Sigmoid colon (tissue), 7 donors: Measurements from ENCODE around the gene FOXRED1. TPM values are rescaled to one million over a fixed set of nuclear protein-coding genes. Genes with fewer than 3 reads are reported as not detected.
A peak's percentile ranks its signal among the peaks of the same experiment; 100 is the strongest.

Experiments used
- DNase-seq: peaks from one replicate; pipeline ENCODE4 v3.0.0-alpha.2; 2019
- H3K27ac ChIP-seq, 4 donors: fragments of 200-600 bp; sonication (generic); one replicate each; pipeline ENCODE4 v1.5.1; 2016 to 2019; ENCODE audit warnings: mild to moderate bottlenecking in 1 of 4
- H3K27me3 ChIP-seq, 3 donors: fragments of 200-600 bp; sonication (generic); one replicate each; pipeline ENCODE4 v1.5.1; 2019; ENCODE audit warnings: mild to moderate bottlenecking in 1 of 3
- H3K36me3 ChIP-seq, 4 donors: fragments of 200-600 bp; sonication (generic); one replicate each; pipeline ENCODE4 v1.5.1; 2016 to 2019
- H3K4me1 ChIP-seq, 4 donors: fragments of 200-600 bp; sonication (generic); one replicate each; pipeline ENCODE4 v1.5.1; 2017 to 2019
- H3K4me3 ChIP-seq, 4 donors: fragments of 200-600 bp; sonication (generic); one replicate each; pipeline ENCODE4 v1.5.1; 2017 to 2019; ENCODE audit warnings: mild to moderate bottlenecking in 2 of 4, moderate library complexity in 1 of 4
- H3K9me3 ChIP-seq, 4 donors: fragments of 200-600 bp in 3 of 4; sonication (generic) in 3 of 4; one replicate each; pipeline versions ENCODE4 v1.5.1 to v1.6.1; 2013 to 2019
- EP300 ChIP-seq, 4 donors: sonication (generic); formaldehyde crosslinking; IDR thresholded peaks; one replicate each; pipeline ENCODE4 v1.6.1; 2017; ENCODE audit warnings: antibody characterized with exemption in 4 of 4
- POLR2A ChIP-seq, 2 donors: fragments of 450-650 bp; IDR thresholded peaks; one replicate each; pipeline ENCODE4 v1.6.1; 2016; ENCODE audit warnings: antibody characterized with exemption in 2 of 2, mild to moderate bottlenecking in 2 of 2, moderate library complexity in 2 of 2
- POLR2AphosphoS5 ChIP-seq, 4 donors: sonication (generic); formaldehyde crosslinking; IDR thresholded peaks; one replicate each; pipeline ENCODE4 v1.6.1; 2017; ENCODE audit warnings: antibody characterized with exemption in 4 of 4
- WGBS, 2 donors: extraction: QIAGEN DNeasy Blood & Tissue Kit; methylation state at CpG; one replicate each; pipeline ENCODE4 v1.1.7; 2013; 5-methylcytosine and 5-hydroxymethylcytosine counted together
- intact Hi-C: fragments of 100-400 bp; cut with DNase I; formaldehyde crosslinking; loops from one replicate; pipeline ENCODE4 v1.15.1; 2023
- polyA plus RNA-seq, 3 donors: library from polyadenylated mRNA; stranded (reverse); fragments of 200-250 nt; gene quantifications; one replicate each; pipeline ENCODE4 v1.2.3, GENCODE V29; 2013
- total RNA-seq, 4 donors: library from RNA; depleted of rRNA; stranded (reverse); fragments of >200 nt; gene quantifications; one replicate each; pipeline ENCODE4 v1.1.0, GENCODE V29; 2016
- TF ChIP-seq, protein P1 (sequence below), 4 experiments: fragments of 450-650 bp in 3 of 4; fragments of 200-600 bp in 1 of 4; IDR thresholded peaks; one replicate each; pipeline ENCODE4 v1.5.1; 2016 to 2019; ENCODE audit warnings: antibody characterized with exemption in 4 of 4, mild to moderate bottlenecking in 3 of 4, moderate library complexity in 2 of 4
- donor health status: healthy with polysubstance abuse.
- donor health status: Bipolar disorder and iron deficiency.
- donor health status: healthy.

FOXRED1 gene
- total and polyA plus RNA-seq, 7 donors, result 10.8 to 46.0 (median 16.0) TPM

- 83 to 86% methylated on average over 5 of the region's 5 CpGs for whole genome bisulfite sequencing, 2 donors
- Histone ChIP-seq H3K4me1 (no peaks in the 10 kb centered on the region), H3K36me3 (peaks cover 16 to 79% (median 27%) of the 10 kb centered on the region in 4 donors), H3K27ac (no peak overlapping the region), H3K27me3 (no peaks in the 10 kb centered on the region), H3K9me3 (no peaks in the 10 kb centered on the region), H3K4me3 (no peak overlapping the region)
- intact Hi-C loops, result no loop called here
- TF ChIP-seq POLR2A (IDR thresholded peaks at IDR 0.05) (no peak), POLR2AphosphoS5 (IDR thresholded peaks at IDR 0.05) (no peak), EP300 (IDR thresholded peaks at IDR 0.05) (no peak)
- TF ChIP-seq, protein P1, sequence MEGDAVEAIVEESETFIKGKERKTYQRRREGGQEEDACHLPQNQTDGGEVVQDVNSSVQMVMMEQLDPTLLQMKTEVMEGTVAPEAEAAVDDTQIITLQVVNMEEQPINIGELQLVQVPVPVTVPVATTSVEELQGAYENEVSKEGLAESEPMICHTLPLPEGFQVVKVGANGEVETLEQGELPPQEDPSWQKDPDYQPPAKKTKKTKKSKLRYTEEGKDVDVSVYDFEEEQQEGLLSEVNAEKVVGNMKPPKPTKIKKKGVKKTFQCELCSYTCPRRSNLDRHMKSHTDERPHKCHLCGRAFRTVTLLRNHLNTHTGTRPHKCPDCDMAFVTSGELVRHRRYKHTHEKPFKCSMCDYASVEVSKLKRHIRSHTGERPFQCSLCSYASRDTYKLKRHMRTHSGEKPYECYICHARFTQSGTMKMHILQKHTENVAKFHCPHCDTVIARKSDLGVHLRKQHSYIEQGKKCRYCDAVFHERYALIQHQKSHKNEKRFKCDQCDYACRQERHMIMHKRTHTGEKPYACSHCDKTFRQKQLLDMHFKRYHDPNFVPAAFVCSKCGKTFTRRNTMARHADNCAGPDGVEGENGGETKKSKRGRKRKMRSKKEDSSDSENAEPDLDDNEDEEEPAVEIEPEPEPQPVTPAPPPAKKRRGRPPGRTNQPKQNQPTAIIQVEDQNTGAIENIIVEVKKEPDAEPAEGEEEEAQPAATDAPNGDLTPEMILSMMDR (IDR thresholded peaks at IDR 0.05), result no peak
- DNase-seq, result no peak
Observed at GRCh38 chr11:126293726-126294125, 24.8 kb downstream of the FOXRED1 start.

GRCh38 chr11:126297004-126297403, 28.1 kb downstream of the FOXRED1 start:
- H3K27me3 ChIP-seq, result no peaks in the 10 kb centered on the region
- DNase-seq, result no peak
- TF ChIP-seq POLR2AphosphoS5 (IDR thresholded peaks at IDR 0.05), result no peak
- no peak for TF ChIP-seq EP300 (IDR thresholded peaks at IDR 0.05)
- TF ChIP-seq, protein P1 (IDR thresholded peaks at IDR 0.05), result no peak
- no peak for TF ChIP-seq POLR2A (IDR thresholded peaks at IDR 0.05)
- H3K4me1 ChIP-seq, result no peaks in the 10 kb centered on the region
- H3K4me3 ChIP-seq, result no peak overlapping the region
- peaks cover 15 to 63% (median 16%) of the 10 kb centered on the region in 4 donors for H3K36me3 ChIP-seq
- intact Hi-C loops, result no loop called here
- H3K27ac ChIP-seq, result no peak overlapping the region
- H3K9me3 ChIP-seq, result no peaks in the 10 kb centered on the region
- 57 to 78% methylated on average over 2 of the region's 2 CpGs for WGBS, 2 donors

GRCh38 chr11:126303623-126304456, 34.9 kb downstream of the FOXRED1 start, which contains the start of gene DCPS:
TSS of gene DCPS (plus strand) at chr11:126304060. CDS start at chr11:126304081, 21 bp downstream.
- Histone ChIP-seq H3K4me3 (peak within 1 kb of the TSS; percentile 50 to 57 (median 55)), H3K27me3 (no peaks in the 10 kb centered on the region), H3K9me3 (no peaks in the 10 kb centered on the region), H3K4me1 (peaks cover 0 to 14% (median 11%) of the 10 kb centered on the region in 4 donors), H3K36me3 (peaks cover 0 to 14% (median 0%) of the 10 kb centered on the region in 4 donors), H3K27ac (peak within 1 kb of the TSS; percentile 87 to 92 (median 88))
- intact Hi-C loops, result no loop called here
- TF ChIP-seq POLR2A (IDR thresholded peaks at IDR 0.05) (peak; percentile 16 to 61), POLR2AphosphoS5 (IDR thresholded peaks at IDR 0.05) (peak; percentile 39 to 82 (median 75)), EP300 (IDR thresholded peaks at IDR 0.05) (peak in 1 of 4 donors; percentile 3)
- TF ChIP-seq, protein P1 (IDR thresholded peaks at IDR 0.05), result no peak
- peak; percentile 94 for DNase-seq
- WGBS, 2 donors, result 2 to 3% methylated on average over 61 of the region's 61 CpGs

DNA sequence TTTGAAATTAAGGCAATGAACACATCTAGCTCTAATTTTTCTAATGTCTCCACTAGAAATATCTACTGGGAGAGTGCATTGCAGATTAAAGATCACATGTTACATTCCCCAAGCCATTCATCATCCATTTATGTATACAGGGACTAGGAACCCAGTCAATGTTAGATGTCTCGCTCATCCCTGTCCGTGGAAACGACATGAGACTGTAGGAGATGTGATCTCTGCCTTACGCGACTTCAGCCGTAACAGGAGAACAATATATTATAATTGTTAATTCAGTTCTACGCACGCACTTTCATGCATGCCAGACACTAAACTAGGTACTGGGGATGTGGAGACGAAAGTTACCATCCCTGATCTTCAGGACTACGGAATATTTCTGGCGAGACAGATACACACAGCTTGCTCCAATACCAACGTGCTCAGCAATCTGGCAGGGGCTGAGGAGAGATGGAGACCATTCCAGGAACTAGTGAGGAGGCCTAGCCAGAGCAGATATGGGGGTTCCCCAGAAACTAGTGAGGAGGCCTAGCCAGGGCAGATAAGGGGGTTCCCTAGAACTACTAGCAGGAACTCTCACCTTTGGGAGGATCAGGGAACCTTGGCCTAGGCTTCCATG, 35.6 kb downstream of the FOXRED1 start:
- Histone ChIP-seq H3K9me3 (no peaks in the 10 kb centered on the region), H3K4me1 (peaks cover 0 to 14% (median 11%) of the 10 kb centered on the region in 4 donors), H3K4me3 (peak overlapping the region; percentile 50 to 57 (median 55)), H3K36me3 (peaks cover 0 to 9% (median 0%) of the 10 kb centered on the region in 4 donors), H3K27me3 (no peaks in the 10 kb centered on the region), H3K27ac (peak overlapping the region; percentile 87 to 92 (median 88))
- TF ChIP-seq POLR2AphosphoS5 (IDR thresholded peaks at IDR 0.05) (no peak), POLR2A (IDR thresholded peaks at IDR 0.05) (no peak), EP300 (IDR thresholded peaks at IDR 0.05) (no peak)
- TF ChIP-seq, protein P1 (IDR thresholded peaks at IDR 0.05), result no peak
- 65 to 69% methylated on average over 12 of the region's 12 CpGs for WGBS, 2 donors
- intact Hi-C loops, result no loop called here
- DNase-seq, result peak; percentile 52
